HepG2 (cell line): Measurements from ENCODE around the gene DAPK1. TPM values are rescaled to one million over a fixed set of nuclear protein-coding genes. Genes with fewer than 3 reads are reported as not detected.

Experiments
- ARNTL ChIP-seq: sonication (generic); formaldehyde crosslinking; IDR thresholded peaks from 2 replicates; pipeline ENCODE4 v1.4.0; 2020; ENCODE audit warnings: mild to moderate bottlenecking, missing genetic modification reagents
- SMARCC2 ChIP-seq: fragments of 450-650 bp; IDR thresholded peaks from 2 replicates; pipeline ENCODE4 v1.6.1; 2017; ENCODE audit warnings: antibody characterized with exemption, mild to moderate bottlenecking
- WIZ ChIP-seq: sonication (generic); formaldehyde crosslinking; IDR thresholded peaks from 2 replicates; pipeline ENCODE4 v1.5.1; 2020; ENCODE audit warnings: mild to moderate bottlenecking, missing genetic modification reagents
- ZNF337 ChIP-seq: sonication (generic); formaldehyde crosslinking; IDR thresholded peaks from 2 replicates; pipeline ENCODE4 v1.5.1; 2020; ENCODE audit warnings: missing genetic modification reagents, low read depth, mild to moderate bottlenecking, borderline replicate concordance
- ZNF879 ChIP-seq: sonication (generic); formaldehyde crosslinking; IDR thresholded peaks from 2 replicates; pipeline ENCODE4 v1.8.1; 2023; ENCODE audit warnings: missing genetic modification reagents
- polyA plus RNA-seq, 8 experiments: library from polyadenylated mRNA; depleted of rRNA in 3 of 8; stranded (reverse) in 7 of 8; unstranded in 1 of 8; fragments of >200 nt; fragmentation: Illumina TruSeq in 4 of 8; extraction: Trizol in 4 of 8; gene quantifications; 2 replicates each; pipeline versions ENCODE4 v1.2.1 to v1.2.3, GENCODE V29; 2011 to 2016; ENCODE audit warnings: low read depth in 4 of 8, missing spikeins in 1 of 8, mixed read lengths in 1 of 8; ENCODE audit not compliant: insufficient read depth in 1 of 8
- total RNA-seq, 5 experiments: library from RNA; depleted of rRNA; stranded (reverse); fragments of >200 nt; fragmentation: Illumina TruSeq; extraction: Trizol; gene quantifications; 2 replicates each; pipeline ENCODE4 v1.2.3, GENCODE V29; 2016; ENCODE audit warnings: low read depth in 1 of 5
- TF ChIP-seq, protein P1 (sequence below): IDR thresholded peaks from 2 replicates; pipeline ENCODE4 v1.6.1; 2016; ENCODE audit warnings: low read depth, missing genetic modification reagents, missing compliant biosample characterization
- TF ChIP-seq, protein P2 (sequence below): sonication (generic); formaldehyde crosslinking; IDR thresholded peaks from 2 replicates; pipeline ENCODE4 v1.4.0; 2020; ENCODE audit warnings: missing genetic modification reagents, borderline replicate concordance

The DAPK1 gene
- total and polyA plus RNA-seq, 2 of the 13 experiments (the other 11 are each of a cell fraction or from before 2014, with no cell fraction given) = 35.7 to 35.9 TPM

DNA sequence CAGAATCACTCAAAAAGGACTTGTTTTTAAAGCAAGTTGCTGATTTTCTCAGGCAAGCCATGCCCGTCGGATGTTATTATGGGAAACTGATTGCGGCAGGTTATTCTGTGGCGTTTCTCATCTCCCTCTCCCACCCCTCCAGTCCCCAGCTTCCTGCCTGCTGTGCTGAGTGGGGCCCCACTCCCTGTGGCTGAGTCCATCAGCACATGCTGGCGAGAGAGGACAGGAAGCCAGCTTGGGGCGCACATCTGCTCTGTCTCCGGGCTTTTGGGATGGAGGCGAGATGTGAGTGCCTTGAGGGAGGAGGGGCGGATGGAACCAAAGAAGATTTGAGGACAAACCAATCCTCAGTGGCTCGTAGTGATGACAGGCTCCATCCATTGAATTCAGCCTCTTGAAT lies 108.0 kb downstream of the DAPK1 start (continued):
- TF ChIP-seq, protein P1, sequence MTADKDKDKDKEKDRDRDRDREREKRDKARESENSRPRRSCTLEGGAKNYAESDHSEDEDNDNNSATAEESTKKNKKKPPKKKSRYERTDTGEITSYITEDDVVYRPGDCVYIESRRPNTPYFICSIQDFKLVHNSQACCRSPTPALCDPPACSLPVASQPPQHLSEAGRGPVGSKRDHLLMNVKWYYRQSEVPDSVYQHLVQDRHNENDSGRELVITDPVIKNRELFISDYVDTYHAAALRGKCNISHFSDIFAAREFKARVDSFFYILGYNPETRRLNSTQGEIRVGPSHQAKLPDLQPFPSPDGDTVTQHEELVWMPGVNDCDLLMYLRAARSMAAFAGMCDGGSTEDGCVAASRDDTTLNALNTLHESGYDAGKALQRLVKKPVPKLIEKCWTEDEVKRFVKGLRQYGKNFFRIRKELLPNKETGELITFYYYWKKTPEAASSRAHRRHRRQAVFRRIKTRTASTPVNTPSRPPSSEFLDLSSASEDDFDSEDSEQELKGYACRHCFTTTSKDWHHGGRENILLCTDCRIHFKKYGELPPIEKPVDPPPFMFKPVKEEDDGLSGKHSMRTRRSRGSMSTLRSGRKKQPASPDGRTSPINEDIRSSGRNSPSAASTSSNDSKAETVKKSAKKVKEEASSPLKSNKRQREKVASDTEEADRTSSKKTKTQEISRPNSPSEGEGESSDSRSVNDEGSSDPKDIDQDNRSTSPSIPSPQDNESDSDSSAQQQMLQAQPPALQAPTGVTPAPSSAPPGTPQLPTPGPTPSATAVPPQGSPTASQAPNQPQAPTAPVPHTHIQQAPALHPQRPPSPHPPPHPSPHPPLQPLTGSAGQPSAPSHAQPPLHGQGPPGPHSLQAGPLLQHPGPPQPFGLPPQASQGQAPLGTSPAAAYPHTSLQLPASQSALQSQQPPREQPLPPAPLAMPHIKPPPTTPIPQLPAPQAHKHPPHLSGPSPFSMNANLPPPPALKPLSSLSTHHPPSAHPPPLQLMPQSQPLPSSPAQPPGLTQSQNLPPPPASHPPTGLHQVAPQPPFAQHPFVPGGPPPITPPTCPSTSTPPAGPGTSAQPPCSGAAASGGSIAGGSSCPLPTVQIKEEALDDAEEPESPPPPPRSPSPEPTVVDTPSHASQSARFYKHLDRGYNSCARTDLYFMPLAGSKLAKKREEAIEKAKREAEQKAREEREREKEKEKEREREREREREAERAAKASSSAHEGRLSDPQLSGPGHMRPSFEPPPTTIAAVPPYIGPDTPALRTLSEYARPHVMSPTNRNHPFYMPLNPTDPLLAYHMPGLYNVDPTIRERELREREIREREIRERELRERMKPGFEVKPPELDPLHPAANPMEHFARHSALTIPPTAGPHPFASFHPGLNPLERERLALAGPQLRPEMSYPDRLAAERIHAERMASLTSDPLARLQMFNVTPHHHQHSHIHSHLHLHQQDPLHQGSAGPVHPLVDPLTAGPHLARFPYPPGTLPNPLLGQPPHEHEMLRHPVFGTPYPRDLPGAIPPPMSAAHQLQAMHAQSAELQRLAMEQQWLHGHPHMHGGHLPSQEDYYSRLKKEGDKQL (CRISPR knock-in tag) = no peak
- no peak for TF ChIP-seq SMARCC2
- no peak for TF ChIP-seq WIZ (CRISPR knock-in tag)
- no peak for TF ChIP-seq ARNTL (CRISPR knock-in tag)
- TF ChIP-seq ZNF879 = no peak
- TF ChIP-seq, protein P2, sequence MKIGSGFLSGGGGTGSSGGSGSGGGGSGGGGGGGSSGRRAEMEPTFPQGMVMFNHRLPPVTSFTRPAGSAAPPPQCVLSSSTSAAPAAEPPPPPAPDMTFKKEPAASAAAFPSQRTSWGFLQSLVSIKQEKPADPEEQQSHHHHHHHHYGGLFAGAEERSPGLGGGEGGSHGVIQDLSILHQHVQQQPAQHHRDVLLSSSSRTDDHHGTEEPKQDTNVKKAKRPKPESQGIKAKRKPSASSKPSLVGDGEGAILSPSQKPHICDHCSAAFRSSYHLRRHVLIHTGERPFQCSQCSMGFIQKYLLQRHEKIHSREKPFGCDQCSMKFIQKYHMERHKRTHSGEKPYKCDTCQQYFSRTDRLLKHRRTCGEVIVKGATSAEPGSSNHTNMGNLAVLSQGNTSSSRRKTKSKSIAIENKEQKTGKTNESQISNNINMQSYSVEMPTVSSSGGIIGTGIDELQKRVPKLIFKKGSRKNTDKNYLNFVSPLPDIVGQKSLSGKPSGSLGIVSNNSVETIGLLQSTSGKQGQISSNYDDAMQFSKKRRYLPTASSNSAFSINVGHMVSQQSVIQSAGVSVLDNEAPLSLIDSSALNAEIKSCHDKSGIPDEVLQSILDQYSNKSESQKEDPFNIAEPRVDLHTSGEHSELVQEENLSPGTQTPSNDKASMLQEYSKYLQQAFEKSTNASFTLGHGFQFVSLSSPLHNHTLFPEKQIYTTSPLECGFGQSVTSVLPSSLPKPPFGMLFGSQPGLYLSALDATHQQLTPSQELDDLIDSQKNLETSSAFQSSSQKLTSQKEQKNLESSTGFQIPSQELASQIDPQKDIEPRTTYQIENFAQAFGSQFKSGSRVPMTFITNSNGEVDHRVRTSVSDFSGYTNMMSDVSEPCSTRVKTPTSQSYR = no peak
- no peak for TF ChIP-seq ZNF337
- TF ChIP-seq, all 625 proteins: peak for 0
